Aorta (tissue), 5 donors: ENCODE measurements around the gene EFCAB6. TPM values are rescaled to one million over a fixed set of nuclear protein-coding genes. Genes with fewer than 3 reads are reported as not detected.

Source experiments
- ATAC-seq: fragments of 200-7000 bp; cut with Tn5 transposase; one replicate; pipeline ENCODE4 v1.9.1; 2022; ENCODE audit warnings: moderate library complexity; ENCODE audit not compliant: low FRiP score
- DNase-seq, 2 donors: peaks; one replicate each; pipeline ENCODE4 v3.0.0-alpha.2; 2020
- H3K27ac ChIP-seq, 2 donors: one replicate each; pipeline ENCODE4 v1.5.1; 2013; ENCODE audit warnings: low read length in 2 of 2, mild to moderate bottlenecking in 2 of 2, moderate library complexity in 2 of 2, control low read depth in 1 of 2, inconsistent platforms in 1 of 2, low read depth in 1 of 2
- H3K27me3 ChIP-seq, 2 donors: one replicate each; pipeline ENCODE4 v1.6.1; 2013; ENCODE audit warnings: control low read depth in 1 of 2, low read length in 1 of 2, mild to moderate bottlenecking in 1 of 2, moderate library complexity in 1 of 2; ENCODE audit not compliant: insufficient read depth in 2 of 2, control insufficient read depth in 1 of 2
- H3K36me3 ChIP-seq, 2 donors: one replicate each; pipeline ENCODE4 v1.6.1; 2013; ENCODE audit warnings: control low read depth in 1 of 2, low read length in 1 of 2, mild to moderate bottlenecking in 1 of 2; ENCODE audit not compliant: insufficient read depth in 2 of 2, control insufficient read depth in 1 of 2
- H3K4me1 ChIP-seq, 2 donors: one replicate each; pipeline ENCODE4 v1.6.1; 2013; ENCODE audit warnings: low read length in 2 of 2, control low read depth in 1 of 2, mild to moderate bottlenecking in 1 of 2, moderate library complexity in 1 of 2; ENCODE audit not compliant: insufficient read depth in 2 of 2, control insufficient read depth in 1 of 2
- H3K4me3 ChIP-seq, 2 donors: one replicate each; pipeline ENCODE4 v1.5.1; 2013; ENCODE audit warnings: low read length in 2 of 2, control low read depth in 1 of 2, mild to moderate bottlenecking in 1 of 2
- H3K9me3 ChIP-seq: one replicate; pipeline ENCODE4 v1.6.1; 2013; ENCODE audit warnings: mild to moderate bottlenecking, low read length; ENCODE audit not compliant: control insufficient read depth
- WGBS, 2 donors: extraction: QIAGEN DNeasy Blood & Tissue Kit; methylation state at CpG; one replicate each; pipeline ENCODE4 v1.1.7; 2013; 5-methylcytosine and 5-hydroxymethylcytosine counted together
- intact Hi-C, 2 donors: fragments of 100-400 bp; cut with DNase I; formaldehyde crosslinking; loops; one replicate each; pipeline versions ENCODE4 v1.14.2 to v1.15.0; 2022
- polyA plus RNA-seq, 2 donors: library from polyadenylated mRNA; stranded (reverse); fragments of 200-250 nt; gene quantifications; one replicate each; pipeline ENCODE4 v1.2.3, GENCODE V29; 2013
- total RNA-seq, 2 donors: library from RNA; stranded (reverse); fragmentation: NEBNext Ultra II Directional; extraction: Animal tissue kit (Norgen Biotek cat#: 25700); gene quantifications; one replicate each; pipeline ENCODE4 v1.2.1, GENCODE V29; 2021
- donor health status: healthy with polysubstance abuse.
- donor health status: Bipolar disorder and iron deficiency.
- donor health status: DM: no; HTN: no; CAD: no.
- donor health status: DM: no; HTN: no; CAD: no.
- donor health status: DM: yes; HTN: yes; CAD: no.

EFCAB6 gene
- total and polyA plus RNA-seq, 4 donors: 0.88 to 2.6 (median 1.8) TPM

- Histone ChIP-seq H3K36me3 (no peaks in the 10 kb centered on the region), H3K4me3 (no peak overlapping the region), H3K27me3 (no peaks in the 10 kb centered on the region), H3K27ac (no peak overlapping the region), H3K4me1 (no peaks in the 10 kb centered on the region), H3K9me3 (peaks cover 3% of the 10 kb centered on the region)
- WGBS, 2 donors: 43 to 47% methylated on average over 3 of the region's 3 CpGs
- ATAC-seq (no peak), DNase-seq (no peak)
- intact Hi-C loops: no loop called here
Observed at GRCh38 chr22:43706151-43706550, 106.0 kb downstream of the EFCAB6 start.

GRCh38 chr22:43704051-43704450, 108.1 kb downstream of the EFCAB6 start:
- DNase-seq (no peak), ATAC-seq (no peak)
- no peaks in the 10 kb centered on the region for H3K27me3 ChIP-seq
- no peak overlapping the region for H3K4me3 ChIP-seq
- intact Hi-C loops: no loop called here
- 76 to 83% methylated on average over 2 of the region's 2 CpGs for WGBS, 2 donors
- H3K36me3 ChIP-seq: no peaks in the 10 kb centered on the region
- H3K27ac ChIP-seq: no peak overlapping the region
- H3K4me1 ChIP-seq: no peaks in the 10 kb centered on the region
- peaks cover 3% of the 10 kb centered on the region for H3K9me3 ChIP-seq

GRCh38 chr22:43698403-43698802, 113.7 kb downstream of the EFCAB6 start:
- no peak overlapping the region for H3K4me3 ChIP-seq
- H3K9me3 ChIP-seq: peaks cover 3% of the 10 kb centered on the region
- no peaks in the 10 kb centered on the region for H3K27me3 ChIP-seq
- H3K4me1 ChIP-seq: no peaks in the 10 kb centered on the region
- DNase-seq: no peak
- intact Hi-C loops: no loop called here
- H3K36me3 ChIP-seq: no peaks in the 10 kb centered on the region
- no peak for ATAC-seq
- WGBS, 2 donors: 92 to 100% methylated on average over 1 of the region's 1 CpG
- H3K27ac ChIP-seq: no peak overlapping the region

GRCh38 chr22:43697894-43698293, 114.2 kb downstream of the EFCAB6 start:
- H3K27me3 ChIP-seq: no peaks in the 10 kb centered on the region
- H3K27ac ChIP-seq: no peak overlapping the region
- intact Hi-C loops: no loop called here
- DNase-seq (no peak), ATAC-seq (no peak)
- no peaks in the 10 kb centered on the region for H3K9me3 ChIP-seq
- H3K4me1 ChIP-seq: no peaks in the 10 kb centered on the region
- WGBS, 2 donors: 62% methylated on average over 3 of the region's 3 CpGs
- no peak overlapping the region for H3K4me3 ChIP-seq
- no peaks in the 10 kb centered on the region for H3K36me3 ChIP-seq

- Histone ChIP-seq H3K4me1 (no peaks in the 10 kb centered on the region), H3K27ac (no peak overlapping the region), H3K27me3 (no peaks in the 10 kb centered on the region), H3K4me3 (no peak overlapping the region), H3K36me3 (no peaks in the 10 kb centered on the region), H3K9me3 (peaks cover 2% of the 10 kb centered on the region)
- WGBS, 2 donors: 85 to 87% methylated on average over 2 of the region's 2 CpGs
- intact Hi-C loops: no loop called here
- DNase-seq: no peak
- no peak for ATAC-seq
Observed at GRCh38 chr22:43693249-43693648, 118.9 kb downstream of the EFCAB6 start.

GRCh38 chr22:43689356-43689755, 122.7 kb downstream of the EFCAB6 start:
- Histone ChIP-seq H3K27ac (no peak overlapping the region), H3K9me3 (peaks cover 2% of the 10 kb centered on the region), H3K4me1 (no peaks in the 10 kb centered on the region), H3K27me3 (no peaks in the 10 kb centered on the region), H3K36me3 (no peaks in the 10 kb centered on the region), H3K4me3 (no peak overlapping the region)
- DNase-seq: no peak
- ATAC-seq: no peak
- intact Hi-C loops: no loop called here
- WGBS, 2 donors: 89 to 90% methylated on average over 6 of the region's 6 CpGs

DNA sequence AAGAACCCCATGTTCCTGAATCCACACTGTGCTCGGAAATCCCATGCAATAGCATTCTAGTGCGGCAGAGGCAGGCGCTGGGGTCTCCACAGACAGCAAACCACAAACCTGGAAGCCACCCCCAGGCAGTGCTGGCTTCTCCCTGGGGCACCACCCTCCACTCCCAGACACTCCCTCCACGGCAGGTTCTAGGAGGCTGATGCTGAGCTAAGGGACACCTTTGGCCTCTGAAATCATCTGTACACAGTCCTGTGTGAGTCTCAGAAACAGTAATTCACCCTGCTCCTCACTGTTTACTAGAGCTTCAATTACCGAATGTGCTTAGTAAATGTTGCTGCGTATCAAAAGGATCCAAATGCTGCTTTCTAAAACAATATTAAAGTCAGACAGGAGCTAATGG, 129.3 kb downstream of the EFCAB6 start:
- ATAC-seq (no peak), DNase-seq (no peak)
- H3K9me3 ChIP-seq: no peaks in the 10 kb centered on the region
- no peaks in the 10 kb centered on the region for H3K27me3 ChIP-seq
- H3K27ac ChIP-seq: no peak overlapping the region
- H3K4me3 ChIP-seq: no peak overlapping the region
- H3K36me3 ChIP-seq: no peaks in the 10 kb centered on the region
- intact Hi-C loops: no loop called here
- H3K4me1 ChIP-seq: no peaks in the 10 kb centered on the region
- WGBS, 2 donors: 85 to 91% methylated on average over 6 of the region's 6 CpGs

- ATAC-seq: no peak
Observed at GRCh38 chr22:43681731-43682360, 130.3 kb downstream of the EFCAB6 start.

DNA sequence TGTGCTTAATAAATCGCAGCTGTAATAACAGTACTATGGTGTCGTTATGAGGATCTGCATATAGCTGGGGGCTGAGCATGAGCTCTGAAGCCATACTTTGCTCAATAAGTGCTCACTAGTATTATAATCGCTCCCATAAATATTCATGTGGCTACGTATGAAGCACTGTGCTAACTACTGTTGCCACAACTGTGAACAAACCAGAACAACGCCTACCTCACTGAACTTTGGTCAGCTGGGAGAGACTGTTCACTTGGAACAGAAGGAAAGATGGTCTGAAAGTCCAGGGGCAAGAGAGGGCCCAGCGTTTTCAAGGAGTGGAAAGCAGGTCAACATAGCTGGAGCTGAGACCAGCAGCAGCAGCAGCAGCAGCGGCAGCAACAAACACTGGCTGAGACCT, 141.6 kb downstream of the EFCAB6 start:
- Histone ChIP-seq H3K9me3 (no peaks in the 10 kb centered on the region), H3K27me3 (no peaks in the 10 kb centered on the region), H3K4me1 (no peaks in the 10 kb centered on the region), H3K36me3 (no peaks in the 10 kb centered on the region), H3K27ac (no peak overlapping the region), H3K4me3 (no peak overlapping the region)
- DNase-seq (no peak), ATAC-seq (no peak)
- intact Hi-C loops: no loop called here
- 60 to 71% methylated on average over 7 of the region's 7 CpGs for WGBS, 2 donors

More at GRCh38 chr22:43681731-43682360, 130.3 kb downstream of the EFCAB6 start:
- H3K27ac ChIP-seq: no peak overlapping the region
- H3K9me3 ChIP-seq: no peaks in the 10 kb centered on the region
- DNase-seq: no peak
- H3K4me1 ChIP-seq: no peaks in the 10 kb centered on the region
- H3K4me3 ChIP-seq: no peak overlapping the region
- WGBS, 2 donors: 64 to 70% methylated on average over 6 of the region's 6 CpGs
- no peaks in the 10 kb centered on the region for H3K27me3 ChIP-seq
- intact Hi-C loops: no loop called here
- H3K36me3 ChIP-seq: no peaks in the 10 kb centered on the region
